SK-N-MC (cell line): ENCODE results near the gene HEMK1.
A peak's percentile ranks its signal among the peaks of the same experiment; 100 is the strongest.

Experiments used
- EZH2 ChIP-seq: fragments of 200-600 bp; sonication (generic); IDR thresholded peaks from one replicate; pipeline ENCODE4 v1.6.1; 2017; ENCODE audit warnings: antibody characterized with exemption
- FOXP2 ChIP-seq: optimal IDR thresholded peaks from 2 replicates; pipeline ENCODE3; 2011; ENCODE audit warnings: mild to moderate bottlenecking, moderate library complexity; ENCODE audit not compliant: insufficient read depth; ENCODE audit errors: extremely low read length, control extremely low read depth
- POLR2AphosphoS5 ChIP-seq: IDR thresholded peaks from 2 replicates; pipeline ENCODE4 v1.6.1; 2012; ENCODE audit warnings: mild to moderate bottlenecking, low read depth, low read length, borderline replicate concordance

DNA sequence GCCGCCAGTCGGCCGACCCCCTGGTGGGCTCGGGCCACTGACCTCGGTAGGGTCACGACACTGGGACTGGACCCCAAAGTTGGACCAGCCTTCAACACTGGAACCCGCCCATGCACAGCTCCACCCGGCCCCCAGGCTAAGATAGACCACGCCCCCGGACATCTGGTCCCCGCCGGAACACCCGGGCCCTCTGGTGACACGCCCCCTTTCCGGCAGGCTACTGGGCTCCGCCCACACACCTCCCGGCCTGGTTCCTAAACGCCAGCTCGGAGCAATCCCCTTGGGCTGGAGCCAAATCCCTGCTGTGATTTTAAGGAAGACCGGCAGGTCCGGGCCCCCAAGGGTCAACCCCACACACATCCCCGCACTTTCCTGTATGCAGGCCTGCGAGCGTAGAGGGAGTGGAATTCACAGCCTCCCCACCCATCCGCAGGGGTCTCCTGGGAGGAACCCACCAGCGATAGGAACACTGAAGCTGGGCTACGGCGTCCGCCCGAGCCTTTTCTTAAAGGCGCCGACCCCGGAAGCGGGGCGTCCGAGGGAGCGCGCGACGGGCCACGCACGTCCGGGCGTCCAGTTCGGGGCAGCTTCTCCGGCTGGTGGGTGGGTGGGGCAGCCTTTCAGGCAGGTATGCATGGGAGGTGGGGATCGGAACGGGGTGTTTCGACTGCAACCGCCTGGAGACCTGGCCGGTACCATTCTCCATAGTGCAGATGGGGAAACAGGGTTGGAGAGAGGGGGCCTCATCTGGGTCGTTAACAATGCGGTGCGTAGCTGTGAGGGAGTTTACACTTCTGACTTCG lies at the start of gene HEMK1:
- TF ChIP-seq EZH2, result no peak
- TF ChIP-seq POLR2AphosphoS5, result peak; percentile 78
- TF ChIP-seq FOXP2, result no peak
